GM19043 (cell line): ENCODE measurements around the gene NINL.
"Not testable (repeated sequence)": the region's sequence is repeated elsewhere in the genome, so short reads cannot be mapped to it uniquely, and the experiment has no call there.

ENCODE experiments used
- ATAC-seq: cut with Tn5 transposase; IDR thresholded peaks from one replicate; pipeline ENCODE4 v1.9.1; 2021; ENCODE audit warnings: low read depth; ENCODE audit not compliant: unreplicated experiment

Gene NINL

GRCh38 chr20:25507385-25508082 lies 77.8 kb downstream of the NINL start:
- ATAC-seq: no peak

GRCh38 chr20:25504366-25505135 lies 80.8 kb downstream of the NINL start:
- no peak for ATAC-seq

- ATAC-seq: no peak
Observed at GRCh38 chr20:25503936-25504335, 81.4 kb downstream of the NINL start.

- ATAC-seq: not testable (repeated sequence)
Observed at GRCh38 chr20:25503051-25503639, 82.2 kb downstream of the NINL start.

GRCh38 chr20:25500880-25501351 lies 84.4 kb downstream of the NINL start:
- no peak for ATAC-seq

- no peak for ATAC-seq
Observed at GRCh38 chr20:25499855-25500434, 85.4 kb downstream of the NINL start.

- ATAC-seq: no peak
Observed at GRCh38 chr20:25499031-25499430, 86.3 kb downstream of the NINL start.

- no peak for ATAC-seq
Observed at GRCh38 chr20:25498280-25498606, 87.1 kb downstream of the NINL start.

GRCh38 chr20:25497586-25498279 lies 87.6 kb downstream of the NINL start:
- no peak for ATAC-seq

GRCh38 chr20:25496968-25497401 lies 88.3 kb downstream of the NINL start:
- ATAC-seq: no peak

- no peak for ATAC-seq
Observed at GRCh38 chr20:25496165-25496967, 89.0 kb downstream of the NINL start.

GRCh38 chr20:25495189-25495824 lies 90.0 kb downstream of the NINL start:
- ATAC-seq: no peak

GRCh38 chr20:25494506-25495188 lies 90.7 kb downstream of the NINL start:
- no peak for ATAC-seq

- no peak for ATAC-seq
Observed at GRCh38 chr20:25493748-25494505, 91.4 kb downstream of the NINL start.

GRCh38 chr20:25493137-25493536 lies 92.2 kb downstream of the NINL start:
- no peak for ATAC-seq

GRCh38 chr20:25491446-25492038 lies 93.8 kb downstream of the NINL start:
- ATAC-seq: no peak

GRCh38 chr20:25490656-25491445 lies 94.5 kb downstream of the NINL start:
- no peak for ATAC-seq
